SK-N-SH (cell line): Measurements from ENCODE around the gene CCDC57. TPM values are rescaled to one million over a fixed set of nuclear protein-coding genes. Genes with fewer than 3 reads are reported as not detected.

ENCODE experiments used
- CTCF ChIA-PET: fragments of 300-600, 350-600 bp; formaldehyde crosslinking; extraction: SDS; loops from one replicate; lab custom pipeline; 2021; lab: Yijun Ruan, JAX
- POLR2A ChIA-PET: fragments of 350-600 bp; sonication (Branson Sonifier 250); formaldehyde crosslinking; extraction: SDS; loops from one replicate; lab custom pipeline; 2020; ENCODE audit warnings: antibody characterized with exemption, inconsistent platforms; lab: Yijun Ruan, JAX
- DNase-seq: peaks from one replicate; pipeline ENCODE4 v3.0.0; 2012
- H2AFZ ChIP-seq: fragments of 200-600 bp; sonication (generic); 2 replicates; pipeline ENCODE4 v1.8.1; 2016; ENCODE audit warnings: antibody characterized with exemption, mild to moderate bottlenecking, low read depth
- H3F3A ChIP-seq: fragments of 200-600 bp; sonication (generic); replicated peaks from 2 replicates; pipeline ENCODE3; 2016; ENCODE audit warnings: antibody characterized with exemption, mild to moderate bottlenecking; ENCODE audit not compliant: insufficient read depth
- H3K27ac ChIP-seq, 2 experiments: fragments of 200-500 bp in 1 of 2; fragments of 200-600 bp in 1 of 2; sonication (Bioruptor generic) in 1 of 2; sonication (generic), shearing (Covaris generic) in 1 of 2; 2 replicates each; pipeline versions ENCODE4 v1.5.1 to v1.6.1; 2014 to 2016; ENCODE audit warnings: low read depth in 2 of 2, inconsistent platforms in 1 of 2, low read length in 1 of 2, mild to moderate bottlenecking in 1 of 2, mixed read lengths in 1 of 2
- H3K27me3 ChIP-seq: fragments of 200-600 bp; sonication (generic), shearing (Covaris generic); 2 replicates; pipeline ENCODE4 v1.6.1; 2016; ENCODE audit warnings: mixed run types; ENCODE audit not compliant: insufficient read depth
- H3K36me3 ChIP-seq, 2 experiments: fragments of 200-500 bp in 1 of 2; fragments of 200-600 bp in 1 of 2; sonication (Bioruptor generic) in 1 of 2; sonication (generic) in 1 of 2; replicated peaks in 1 of 2; 2 replicates each; pipeline versions ENCODE3 to v1.5.1; 2014 to 2016; ENCODE audit warnings: low read length in 1 of 2, mild to moderate bottlenecking in 1 of 2; ENCODE audit not compliant: insufficient read depth in 2 of 2, control insufficient read depth in 1 of 2
- H3K4me1 ChIP-seq, 2 experiments: fragments of 200-500 bp in 1 of 2; fragments of 200-600 bp in 1 of 2; sonication (Bioruptor generic) in 1 of 2; sonication (generic), shearing (Covaris generic) in 1 of 2; 2 replicates each; pipeline versions ENCODE4 v1.5.1 to v1.6.1; 2014 to 2016; ENCODE audit warnings: low read depth in 1 of 2, low read length in 1 of 2, mixed run types in 1 of 2; ENCODE audit not compliant: insufficient read depth in 2 of 2, control insufficient read depth in 1 of 2
- H3K4me2 ChIP-seq: fragments of 200-600 bp; sonication (generic), shearing (Covaris generic); 2 replicates; pipeline ENCODE4 v1.6.1; 2017; ENCODE audit warnings: mixed run types
- H3K4me3 ChIP-seq, 2 experiments: fragments of 200-500 bp in 1 of 2; fragments of 200-600 bp in 1 of 2; sonication (Bioruptor generic) in 1 of 2; sonication (generic), shearing (Covaris generic) in 1 of 2; 2 replicates each; pipeline versions ENCODE4 v1.5.1 to v1.8.1; 2014 to 2016; ENCODE audit warnings: low read depth in 2 of 2, inconsistent platforms in 1 of 2, low read length in 1 of 2, mild to moderate bottlenecking in 1 of 2, mixed read lengths in 1 of 2, moderate library complexity in 1 of 2
- H3K79me2 ChIP-seq: fragments of 200-600 bp; sonication (generic); 2 replicates; pipeline ENCODE4 v1.8.1; 2017; ENCODE audit warnings: mild to moderate bottlenecking; ENCODE audit not compliant: insufficient read depth
- H3K9ac ChIP-seq: fragments of 200-600 bp; sonication (generic); 2 replicates; pipeline ENCODE4 v1.6.1; 2017; ENCODE audit warnings: mixed run types
- H3K9me2 ChIP-seq: fragments of 200-600 bp; sonication (generic); 2 replicates; pipeline ENCODE4 v1.6.1; 2017; ENCODE audit warnings: mixed run types
- H3K9me3 ChIP-seq: fragments of 200-600 bp; sonication (generic); 2 replicates; pipeline ENCODE4 v1.6.1; 2017; ENCODE audit warnings: mixed run types, mild to moderate bottlenecking, moderate library complexity
- H4K20me1 ChIP-seq: fragments of 200-600 bp; sonication (generic); 2 replicates; pipeline ENCODE4 v1.6.1; 2017; ENCODE audit warnings: mild to moderate bottlenecking, mixed run types; ENCODE audit not compliant: insufficient read depth
- CHD2 ChIP-seq: fragments of 150-350 bp; IDR thresholded peaks from 2 replicates; pipeline ENCODE4 v1.6.1; 2018; ENCODE audit warnings: low read length; ENCODE audit not compliant: partially characterized antibody
- ELF1 ChIP-seq: IDR thresholded peaks from 2 replicates; pipeline ENCODE4 v1.4.0; 2012
- EZH2phosphoT487 ChIP-seq: fragments of 200-600 bp; sonication (generic); IDR thresholded peaks from 2 replicates; pipeline ENCODE4 v1.6.1; 2017; ENCODE audit warnings: low read depth, mixed run types, mild to moderate bottlenecking, antibody characterized with exemption, moderate library complexity, borderline replicate concordance
- GATA2 ChIP-seq: sonication (generic); formaldehyde crosslinking; IDR thresholded peaks from 2 replicates; pipeline ENCODE4 v1.5.0; 2020; ENCODE audit warnings: mild to moderate bottlenecking, missing genetic modification reagents
- POLR2AphosphoS5 ChIP-seq: IDR thresholded peaks from 2 replicates; pipeline ENCODE4 v1.6.1; 2012; ENCODE audit warnings: low read depth, low read length
- RCOR1 ChIP-seq: fragments of 150-350 bp; IDR thresholded peaks from 2 replicates; pipeline ENCODE4 v1.6.1; 2017; ENCODE audit warnings: antibody characterized with exemption, low read length
- RFX5 ChIP-seq: IDR thresholded peaks from 2 replicates; pipeline ENCODE4 v1.6.1; 2012; ENCODE audit warnings: mild to moderate bottlenecking, improper control_type of control experiment, low read length
- SIN3A ChIP-seq: IDR thresholded peaks from 2 replicates; pipeline ENCODE4 v1.6.1; 2012; ENCODE audit warnings: low read depth, mild to moderate bottlenecking, low read length, moderate library complexity, borderline replicate concordance
- SMC3 ChIP-seq: IDR thresholded peaks from 2 replicates; pipeline ENCODE4 v1.6.1; 2012; ENCODE audit warnings: low read depth, low read length, improper control_type of control experiment
- TCF12 ChIP-seq: IDR thresholded peaks from 2 replicates; pipeline ENCODE4 v1.4.0; 2012
- TEAD4 ChIP-seq: IDR thresholded peaks from 2 replicates; pipeline ENCODE4 v1.4.0; 2012; ENCODE audit warnings: mild to moderate bottlenecking, borderline replicate concordance; ENCODE audit not compliant: insufficient read depth
- WGBS: methylation state at CpG from one replicate; pipeline ENCODE4 v1.1.6; 2017; ENCODE audit warnings: low lambda C conversion rate; 5-methylcytosine and 5-hydroxymethylcytosine counted together
- polyA plus RNA-seq, 3 experiments: library from polyadenylated mRNA; depleted of rRNA; stranded (reverse); fragments of >200 nt; gene quantifications; 2 replicates each; pipeline ENCODE4 v1.2.3, GENCODE V29; 2012
- TF ChIP-seq, protein P1 (sequence below): IDR thresholded peaks from 2 replicates; pipeline ENCODE4 v1.6.1; 2012; ENCODE audit warnings: mild to moderate bottlenecking, low read depth, low read length, moderate library complexity
- TF ChIP-seq, protein P2 (sequence below): fragments of 200-600 bp; sonication (generic); IDR thresholded peaks from 2 replicates; pipeline ENCODE4 v1.6.1; 2017; ENCODE audit warnings: antibody characterized with exemption, mild to moderate bottlenecking, moderate library complexity
- TF ChIP-seq, protein P3 (sequence below): fragments of 150-350 bp; IDR thresholded peaks from 2 replicates; pipeline ENCODE4 v1.6.1; 2017; ENCODE audit warnings: antibody characterized with exemption, low read length, low read depth, borderline replicate concordance
- TF ChIP-seq, protein P4 (sequence below): IDR thresholded peaks from 2 replicates; pipeline ENCODE4 v1.4.0; 2012; ENCODE audit warnings: low read depth, borderline replicate concordance

CCDC57 gene
- polyA plus RNA-seq, 1 of the 3 experiments (the other 2 are of a cell fraction), result 68.6 TPM

DNA sequence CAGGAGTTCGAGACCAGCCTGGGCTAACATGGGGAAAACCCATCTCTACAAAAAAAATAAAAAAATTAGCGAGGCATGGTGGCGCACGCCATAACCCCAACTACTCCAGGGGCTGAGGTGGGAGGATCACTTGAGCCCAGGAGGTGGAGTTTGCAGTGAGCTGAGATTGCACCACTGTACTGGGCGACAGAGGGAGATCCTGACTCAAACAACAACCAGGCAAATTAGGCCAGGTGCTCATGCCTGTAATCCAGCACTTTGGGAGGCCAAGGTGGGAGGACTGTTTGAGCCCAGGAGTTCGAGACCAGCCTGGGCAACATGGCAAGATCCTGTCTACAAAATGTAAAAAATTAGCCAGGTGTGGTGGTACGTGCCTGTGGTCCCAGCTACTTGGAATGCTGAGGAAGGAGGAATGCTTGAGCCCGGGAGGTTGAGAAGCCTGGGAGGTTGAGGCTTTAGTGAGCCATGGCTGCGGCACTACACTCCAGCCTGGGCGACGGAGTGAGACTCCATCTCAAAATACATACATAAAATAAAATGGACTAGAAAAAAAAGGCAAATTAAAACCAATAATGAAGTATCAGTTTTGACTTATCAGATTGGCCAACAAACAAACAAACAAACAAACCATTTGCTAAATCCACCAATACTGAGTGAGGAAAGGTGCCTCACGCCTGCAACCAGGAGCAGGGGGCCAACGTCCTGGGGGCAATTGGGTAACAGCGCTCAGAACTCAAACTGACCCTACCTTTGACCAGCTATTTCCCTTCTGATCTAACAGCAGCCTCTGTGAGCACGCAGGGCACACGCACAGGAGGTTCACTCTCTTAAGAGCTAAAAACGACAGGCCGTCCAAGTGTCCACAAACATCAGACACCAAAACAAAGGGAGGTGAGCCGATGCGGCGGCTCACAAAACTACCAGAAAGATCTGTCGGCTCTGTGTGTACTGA, 95.2 kb downstream of the CCDC57 start:
- 91% methylated on average over 22 of the region's 22 CpGs for WGBS
- CTCF ChIA-PET, result interaction anchor here (0.7 to 3.0 kb wide), 3 partner anchors 10 to 203 kb away, joined by 3 to 18 read pairs (median 3); no protein-coding TSS in a partner anchor
- no peaks in the 10 kb centered on the region for H3F3A ChIP-seq

More for the DNA sequence above, 95.2 kb downstream of the CCDC57 start:
- Histone ChIP-seq H3K9ac (no peak overlapping the region), H3K79me2 (no peaks in the 10 kb centered on the region), H3K27ac (no peak overlapping the region), H3K9me3 (no peaks in the 10 kb centered on the region), H2AFZ (no peak overlapping the region), H3K9me2 (no peaks in the 10 kb centered on the region), H4K20me1 (no peaks in the 10 kb centered on the region), H3K4me3 (no peak overlapping the region), H3K4me1 (peaks cover 0 to 5% of the 10 kb centered on the region in 2 experiments; a peak in 1 of 4 replicates), H3K36me3 (peaks cover 5 to 17% of the 10 kb centered on the region in 2 experiments), H3K4me2 (no peak overlapping the region), H3K27me3 (no peaks in the 10 kb centered on the region)
- peak; percentile 19 for DNase-seq
- POLR2A ChIA-PET, result no interaction called here
- no peak for TF ChIP-seq ELF1
- no peak for TF ChIP-seq SMC3
- TF ChIP-seq, protein P1, sequence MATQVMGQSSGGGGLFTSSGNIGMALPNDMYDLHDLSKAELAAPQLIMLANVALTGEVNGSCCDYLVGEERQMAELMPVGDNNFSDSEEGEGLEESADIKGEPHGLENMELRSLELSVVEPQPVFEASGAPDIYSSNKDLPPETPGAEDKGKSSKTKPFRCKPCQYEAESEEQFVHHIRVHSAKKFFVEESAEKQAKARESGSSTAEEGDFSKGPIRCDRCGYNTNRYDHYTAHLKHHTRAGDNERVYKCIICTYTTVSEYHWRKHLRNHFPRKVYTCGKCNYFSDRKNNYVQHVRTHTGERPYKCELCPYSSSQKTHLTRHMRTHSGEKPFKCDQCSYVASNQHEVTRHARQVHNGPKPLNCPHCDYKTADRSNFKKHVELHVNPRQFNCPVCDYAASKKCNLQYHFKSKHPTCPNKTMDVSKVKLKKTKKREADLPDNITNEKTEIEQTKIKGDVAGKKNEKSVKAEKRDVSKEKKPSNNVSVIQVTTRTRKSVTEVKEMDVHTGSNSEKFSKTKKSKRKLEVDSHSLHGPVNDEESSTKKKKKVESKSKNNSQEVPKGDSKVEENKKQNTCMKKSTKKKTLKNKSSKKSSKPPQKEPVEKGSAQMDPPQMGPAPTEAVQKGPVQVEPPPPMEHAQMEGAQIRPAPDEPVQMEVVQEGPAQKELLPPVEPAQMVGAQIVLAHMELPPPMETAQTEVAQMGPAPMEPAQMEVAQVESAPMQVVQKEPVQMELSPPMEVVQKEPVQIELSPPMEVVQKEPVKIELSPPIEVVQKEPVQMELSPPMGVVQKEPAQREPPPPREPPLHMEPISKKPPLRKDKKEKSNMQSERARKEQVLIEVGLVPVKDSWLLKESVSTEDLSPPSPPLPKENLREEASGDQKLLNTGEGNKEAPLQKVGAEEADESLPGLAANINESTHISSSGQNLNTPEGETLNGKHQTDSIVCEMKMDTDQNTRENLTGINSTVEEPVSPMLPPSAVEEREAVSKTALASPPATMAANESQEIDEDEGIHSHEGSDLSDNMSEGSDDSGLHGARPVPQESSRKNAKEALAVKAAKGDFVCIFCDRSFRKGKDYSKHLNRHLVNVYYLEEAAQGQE, result no peak
- TF ChIP-seq, protein P2, sequence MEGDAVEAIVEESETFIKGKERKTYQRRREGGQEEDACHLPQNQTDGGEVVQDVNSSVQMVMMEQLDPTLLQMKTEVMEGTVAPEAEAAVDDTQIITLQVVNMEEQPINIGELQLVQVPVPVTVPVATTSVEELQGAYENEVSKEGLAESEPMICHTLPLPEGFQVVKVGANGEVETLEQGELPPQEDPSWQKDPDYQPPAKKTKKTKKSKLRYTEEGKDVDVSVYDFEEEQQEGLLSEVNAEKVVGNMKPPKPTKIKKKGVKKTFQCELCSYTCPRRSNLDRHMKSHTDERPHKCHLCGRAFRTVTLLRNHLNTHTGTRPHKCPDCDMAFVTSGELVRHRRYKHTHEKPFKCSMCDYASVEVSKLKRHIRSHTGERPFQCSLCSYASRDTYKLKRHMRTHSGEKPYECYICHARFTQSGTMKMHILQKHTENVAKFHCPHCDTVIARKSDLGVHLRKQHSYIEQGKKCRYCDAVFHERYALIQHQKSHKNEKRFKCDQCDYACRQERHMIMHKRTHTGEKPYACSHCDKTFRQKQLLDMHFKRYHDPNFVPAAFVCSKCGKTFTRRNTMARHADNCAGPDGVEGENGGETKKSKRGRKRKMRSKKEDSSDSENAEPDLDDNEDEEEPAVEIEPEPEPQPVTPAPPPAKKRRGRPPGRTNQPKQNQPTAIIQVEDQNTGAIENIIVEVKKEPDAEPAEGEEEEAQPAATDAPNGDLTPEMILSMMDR, result no peak
- TF ChIP-seq SIN3A, result no peak
- TF ChIP-seq POLR2AphosphoS5, result no peak
- TF ChIP-seq, protein P3, sequence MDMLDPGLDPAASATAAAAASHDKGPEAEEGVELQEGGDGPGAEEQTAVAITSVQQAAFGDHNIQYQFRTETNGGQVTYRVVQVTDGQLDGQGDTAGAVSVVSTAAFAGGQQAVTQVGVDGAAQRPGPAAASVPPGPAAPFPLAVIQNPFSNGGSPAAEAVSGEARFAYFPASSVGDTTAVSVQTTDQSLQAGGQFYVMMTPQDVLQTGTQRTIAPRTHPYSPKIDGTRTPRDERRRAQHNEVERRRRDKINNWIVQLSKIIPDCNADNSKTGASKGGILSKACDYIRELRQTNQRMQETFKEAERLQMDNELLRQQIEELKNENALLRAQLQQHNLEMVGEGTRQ, result no peak
- no peak for TF ChIP-seq CHD2
- TF ChIP-seq TEAD4, result no peak
- TF ChIP-seq TCF12, result no peak
- no peak for TF ChIP-seq EZH2phosphoT487
- TF ChIP-seq, protein P4, sequence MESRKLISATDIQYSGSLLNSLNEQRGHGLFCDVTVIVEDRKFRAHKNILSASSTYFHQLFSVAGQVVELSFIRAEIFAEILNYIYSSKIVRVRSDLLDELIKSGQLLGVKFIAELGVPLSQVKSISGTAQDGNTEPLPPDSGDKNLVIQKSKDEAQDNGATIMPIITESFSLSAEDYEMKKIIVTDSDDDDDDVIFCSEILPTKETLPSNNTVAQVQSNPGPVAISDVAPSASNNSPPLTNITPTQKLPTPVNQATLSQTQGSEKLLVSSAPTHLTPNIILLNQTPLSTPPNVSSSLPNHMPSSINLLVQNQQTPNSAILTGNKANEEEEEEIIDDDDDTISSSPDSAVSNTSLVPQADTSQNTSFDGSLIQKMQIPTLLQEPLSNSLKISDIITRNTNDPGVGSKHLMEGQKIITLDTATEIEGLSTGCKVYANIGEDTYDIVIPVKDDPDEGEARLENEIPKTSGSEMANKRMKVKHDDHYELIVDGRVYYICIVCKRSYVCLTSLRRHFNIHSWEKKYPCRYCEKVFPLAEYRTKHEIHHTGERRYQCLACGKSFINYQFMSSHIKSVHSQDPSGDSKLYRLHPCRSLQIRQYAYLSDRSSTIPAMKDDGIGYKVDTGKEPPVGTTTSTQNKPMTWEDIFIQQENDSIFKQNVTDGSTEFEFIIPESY, result no peak
- TF ChIP-seq GATA2 (CRISPR knock-in tag), result no peak
- TF ChIP-seq RFX5, result no peak
- no peak for TF ChIP-seq RCOR1
